WTC11 (cell line): ENCODE data around the gene SLC16A8. TPM values are rescaled to one million over a fixed set of nuclear protein-coding genes. Genes with fewer than 3 reads are reported as not detected.

ENCODE experiments used
- ATAC-seq: fragments of 200-7000 bp; cut with Tn5 transposase; 2 replicates; pipeline ENCODE4 v1.10.0; 2021; ENCODE audit warnings: mild to moderate bottlenecking, moderate library complexity
- CTCF ChIA-PET: fragments of 300-600 bp; sonication (Branson Sonifier 250); formaldehyde crosslinking; loops from one replicate; lab custom pipeline; 2021; ENCODE audit warnings: antibody characterized with exemption; lab: Charles Lee
- POLR2A ChIA-PET: fragments of 350-600 bp; sonication (Branson Sonifier 250); formaldehyde crosslinking; loops from one replicate; lab custom pipeline; 2021; ENCODE audit warnings: antibody characterized with exemption; lab: Charles Lee
- DNase-seq: peaks from one replicate; pipeline ENCODE4 v3.0.0; 2021; ENCODE audit warnings: low spot score
- H3K27ac Mint-ChIP-seq: 2 replicates; pipeline ENCODE4 v1.8.0; 2021; ENCODE audit warnings: mixed read lengths
- H3K27me3 Mint-ChIP-seq: 2 replicates; pipeline ENCODE4 v1.8.0; 2021; ENCODE audit warnings: low read depth, mild to moderate bottlenecking, moderate library complexity, mixed read lengths
- H3K36me3 Mint-ChIP-seq: 2 replicates; pipeline ENCODE4 v1.8.0; 2021; ENCODE audit warnings: mixed read lengths
- H3K4me1 Mint-ChIP-seq: 2 replicates; pipeline ENCODE4 v1.8.0; 2022; ENCODE audit warnings: mixed read lengths
- H3K4me3 Mint-ChIP-seq: 2 replicates; pipeline ENCODE4 v1.8.0; 2021; ENCODE audit warnings: mild to moderate bottlenecking, moderate library complexity, mixed read lengths
- H3K9me3 Mint-ChIP-seq: 2 replicates; pipeline ENCODE4 v1.8.0; 2021; ENCODE audit warnings: mixed read lengths
- ATF2 ChIP-seq: sonication (generic); formaldehyde crosslinking; IDR thresholded peaks from 2 replicates; pipeline ENCODE4 v1.8.1; 2022; ENCODE audit warnings: low read depth, missing genetic modification reagents, borderline replicate concordance
- ATF6 ChIP-seq: sonication (generic); formaldehyde crosslinking; IDR thresholded peaks from 2 replicates; pipeline ENCODE4 v1.8.1; 2023; ENCODE audit warnings: mild to moderate bottlenecking, missing genetic modification reagents
- E2F5 ChIP-seq: sonication (generic); formaldehyde crosslinking; IDR thresholded peaks from 2 replicates; pipeline ENCODE4 v1.8.1; 2022; ENCODE audit warnings: mild to moderate bottlenecking, moderate library complexity, missing genetic modification reagents
- ESRRA ChIP-seq: sonication (generic); formaldehyde crosslinking; IDR thresholded peaks from 2 replicates; pipeline ENCODE4 v1.8.1; 2022; ENCODE audit warnings: mild to moderate bottlenecking, missing genetic modification reagents, borderline replicate concordance
- ETV6 ChIP-seq: sonication (generic); formaldehyde crosslinking; IDR thresholded peaks from 2 replicates; pipeline ENCODE4 v1.8.1; 2022; ENCODE audit warnings: mild to moderate bottlenecking, missing genetic modification reagents
- FOXJ3 ChIP-seq: sonication (generic); formaldehyde crosslinking; IDR thresholded peaks from 2 replicates; pipeline ENCODE4 v1.9.0; 2021; ENCODE audit warnings: missing genetic modification reagents, mild to moderate bottlenecking, borderline replicate concordance
- MXD4 ChIP-seq: fragments of 250-450 bp; sonication (Bioruptor Pico); IDR thresholded peaks from 2 replicates; pipeline ENCODE4 v1.8.0; 2021; ENCODE audit warnings: mild to moderate bottlenecking, moderate library complexity, borderline replicate concordance
- NFE2L1 ChIP-seq: sonication (generic); formaldehyde crosslinking; IDR thresholded peaks from 2 replicates; pipeline ENCODE4 v1.8.1; 2023; ENCODE audit warnings: missing genetic modification reagents
- PRRX2 ChIP-seq: fragments of 250-450 bp; sonication (Bioruptor Pico); IDR thresholded peaks from 2 replicates; pipeline ENCODE4 v1.8.0; 2021; ENCODE audit warnings: mild to moderate bottlenecking
- SMAD4 ChIP-seq: sonication (generic); formaldehyde crosslinking; IDR thresholded peaks from 2 replicates; pipeline ENCODE4 v1.8.0; 2022; ENCODE audit warnings: mild to moderate bottlenecking, missing genetic modification reagents
- STAT6 ChIP-seq: sonication (generic); formaldehyde crosslinking; conservative IDR thresholded peaks from 2 replicates; pipeline ENCODE4 v1.8.1; 2023; ENCODE audit warnings: mild to moderate bottlenecking, low read depth, missing genetic modification reagents, moderate library complexity
- TEAD1 ChIP-seq: sonication (generic); formaldehyde crosslinking; IDR thresholded peaks from 2 replicates; pipeline ENCODE4 v1.8.0; 2022; ENCODE audit warnings: mild to moderate bottlenecking, missing genetic modification reagents
- TEAD4 ChIP-seq: sonication (generic); formaldehyde crosslinking; IDR thresholded peaks from 2 replicates; pipeline ENCODE4 v1.8.0; 2022; ENCODE audit warnings: mild to moderate bottlenecking, missing genetic modification reagents
- TP53 ChIP-seq: sonication (generic); formaldehyde crosslinking; IDR thresholded peaks from 2 replicates; pipeline ENCODE4 v1.8.1; 2023; ENCODE audit warnings: mild to moderate bottlenecking, missing genetic modification reagents
- ZNF138 ChIP-seq: sonication (generic); formaldehyde crosslinking; conservative IDR thresholded peaks from 2 replicates; pipeline ENCODE4 v1.8.1; 2022; ENCODE audit warnings: mild to moderate bottlenecking, moderate library complexity, missing genetic modification reagents
- ZNF416 ChIP-seq: fragments of 250-450 bp; sonication (Bioruptor Pico); IDR thresholded peaks from 2 replicates; pipeline ENCODE4 v1.9.0; 2021; ENCODE audit warnings: mild to moderate bottlenecking, inconsistent platforms
- ZNF423 ChIP-seq: fragments of 250-450 bp; sonication (Bioruptor Pico); IDR thresholded peaks from 2 replicates; pipeline ENCODE4 v2.1.2; 2022; ENCODE audit warnings: mild to moderate bottlenecking, moderate library complexity
- ZNF532 ChIP-seq: fragments of 250-450 bp; sonication (Bioruptor Pico); IDR thresholded peaks from 2 replicates; pipeline ENCODE4 v1.9.0; 2021; ENCODE audit warnings: mild to moderate bottlenecking, borderline replicate concordance
- total RNA-seq: library from RNA; stranded (reverse); gene quantifications from 3 replicates; pipeline ENCODE4 v1.2.3, GENCODE V29; 2021
- TF ChIP-seq, protein P1 (sequence below): sonication (generic); formaldehyde crosslinking; IDR thresholded peaks from 2 replicates; pipeline ENCODE4 v1.8.1; 2022; ENCODE audit warnings: mild to moderate bottlenecking, missing genetic modification reagents, moderate library complexity, borderline replicate concordance
- TF ChIP-seq, protein P2 (sequence below): fragments of 250-450 bp; sonication (Bioruptor Pico); IDR thresholded peaks from 2 replicates; pipeline ENCODE4 v2.1.2; 2022; ENCODE audit warnings: mild to moderate bottlenecking, moderate library complexity

SLC16A8 gene
- total RNA-seq, 1 experiment from 2014 or later: 0.57 TPM

GRCh38 chr22:38073150-38074130 is 10.5 kb downstream of the SLC16A8 start:
- Mint-ChIP-seq H3K4me1 (peaks cover 2% of the 10 kb centered on the region; the same call in 1 of the 2 replicates), H3K27me3 (no peaks in the 10 kb centered on the region), H3K36me3 (peaks cover 5% of the 10 kb centered on the region), H3K27ac (no peak overlapping the region), H3K9me3 (no peaks in the 10 kb centered on the region), H3K4me3 (no peak overlapping the region)
- ATAC-seq (no peak), DNase-seq (no peak)
- TF ChIP-seq ATF2 (CRISPR knock-in tag): no peak
- no peak for TF ChIP-seq MXD4 (CRISPR knock-in tag)
- TF ChIP-seq FOXJ3 (CRISPR knock-in tag): no peak
- no peak for TF ChIP-seq ZNF416 (CRISPR knock-in tag)
- no peak for TF ChIP-seq TP53 (CRISPR knock-in tag)
- TF ChIP-seq, protein P1, sequence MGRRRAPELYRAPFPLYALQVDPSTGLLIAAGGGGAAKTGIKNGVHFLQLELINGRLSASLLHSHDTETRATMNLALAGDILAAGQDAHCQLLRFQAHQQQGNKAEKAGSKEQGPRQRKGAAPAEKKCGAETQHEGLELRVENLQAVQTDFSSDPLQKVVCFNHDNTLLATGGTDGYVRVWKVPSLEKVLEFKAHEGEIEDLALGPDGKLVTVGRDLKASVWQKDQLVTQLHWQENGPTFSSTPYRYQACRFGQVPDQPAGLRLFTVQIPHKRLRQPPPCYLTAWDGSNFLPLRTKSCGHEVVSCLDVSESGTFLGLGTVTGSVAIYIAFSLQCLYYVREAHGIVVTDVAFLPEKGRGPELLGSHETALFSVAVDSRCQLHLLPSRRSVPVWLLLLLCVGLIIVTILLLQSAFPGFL (CRISPR knock-in tag): no peak
- TF ChIP-seq, protein P2, sequence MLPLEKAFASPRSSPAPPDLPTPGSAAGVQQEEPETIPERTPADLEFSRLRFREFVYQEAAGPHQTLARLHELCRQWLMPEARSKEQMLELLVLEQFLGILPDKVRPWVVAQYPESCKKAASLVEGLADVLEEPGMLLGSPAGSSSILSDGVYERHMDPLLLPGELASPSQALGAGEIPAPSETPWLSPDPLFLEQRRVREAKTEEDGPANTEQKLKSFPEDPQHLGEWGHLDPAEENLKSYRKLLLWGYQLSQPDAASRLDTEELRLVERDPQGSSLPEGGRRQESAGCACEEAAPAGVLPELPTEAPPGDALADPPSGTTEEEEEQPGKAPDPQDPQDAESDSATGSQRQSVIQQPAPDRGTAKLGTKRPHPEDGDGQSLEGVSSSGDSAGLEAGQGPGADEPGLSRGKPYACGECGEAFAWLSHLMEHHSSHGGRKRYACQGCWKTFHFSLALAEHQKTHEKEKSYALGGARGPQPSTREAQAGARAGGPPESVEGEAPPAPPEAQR (CRISPR knock-in tag): no peak
- no peak for TF ChIP-seq TEAD4 (CRISPR knock-in tag)
- no peak for TF ChIP-seq ATF6 (CRISPR knock-in tag)
- TF ChIP-seq ESRRA: no peak
- no peak for TF ChIP-seq SMAD4
- TF ChIP-seq PRRX2 (CRISPR knock-in tag): no peak
- no peak for TF ChIP-seq STAT6
- TF ChIP-seq TEAD1 (CRISPR knock-in tag): no peak
- no peak for TF ChIP-seq ZNF138 (CRISPR knock-in tag)
- TF ChIP-seq NFE2L1 (CRISPR knock-in tag): no peak
- no peak for TF ChIP-seq ETV6 (CRISPR knock-in tag)
- TF ChIP-seq ZNF423 (CRISPR knock-in tag): no peak
- TF ChIP-seq E2F5 (CRISPR knock-in tag): no peak
- no peak for TF ChIP-seq ZNF532 (CRISPR knock-in tag)
- CTCF ChIA-PET: interaction anchor here (0.6 to 3.4 kb wide), 13 partner anchors 16 to 240 kb away, joined by 3 to 41 read pairs (median 6); partner anchors contain the start of genes BAIAP2L2 and PICK1
- POLR2A ChIA-PET: no interaction called here
